Neural cell (in vitro differentiated cells): Measurements from ENCODE around the gene RAE1. TPM values are rescaled to one million over a fixed set of nuclear protein-coding genes. Genes with fewer than 3 reads are reported as not detected.

Source experiments
- H2AFZ ChIP-seq: fragments of 200-600, 300-800 bp; sonication (generic), shearing (Covaris generic); 2 replicates; pipeline ENCODE4 v1.6.0; 2014; ENCODE audit warnings: low read depth, mild to moderate bottlenecking, antibody characterized with exemption, low read length, moderate library complexity
- H3F3A ChIP-seq: fragments of 200-600 bp; shearing (Covaris generic); 2 replicates; pipeline ENCODE4 v1.6.1; 2016; ENCODE audit warnings: mild to moderate bottlenecking, moderate library complexity, mixed read lengths, antibody characterized with exemption, low read length; ENCODE audit not compliant: insufficient read depth, poor library complexity, severe bottlenecking
- H3K27ac ChIP-seq: fragments of 200-600, 300-800 bp; sonication (generic), shearing (Covaris generic); 2 replicates; pipeline ENCODE4 v1.5.1; 2014; ENCODE audit warnings: mild to moderate bottlenecking, low read length, moderate library complexity
- H3K27me3 ChIP-seq: fragments of 300-800, 200-600 bp; sonication (generic), shearing (Covaris generic); 2 replicates; pipeline ENCODE4 v1.6.0; 2014; ENCODE audit warnings: mild to moderate bottlenecking, low read depth, low read length, moderate library complexity; ENCODE audit not compliant: insufficient read depth
- H3K36me3 ChIP-seq: fragments of 300-800, 200-600 bp; sonication (generic), shearing (Covaris generic); 2 replicates; pipeline ENCODE4 v1.5.1; 2014; ENCODE audit warnings: mild to moderate bottlenecking, antibody characterized with exemption, low read length, moderate library complexity; ENCODE audit not compliant: insufficient read depth
- H3K4me2 ChIP-seq: fragments of 300-800, 200-600 bp; sonication (generic), shearing (Covaris generic); 2 replicates; pipeline ENCODE4 v1.6.0; 2014; ENCODE audit warnings: mild to moderate bottlenecking, low read length
- H3K4me3 ChIP-seq: fragments of 300-800, 200-600 bp; sonication (generic), shearing (Covaris generic); 2 replicates; pipeline ENCODE4 v1.5.1; 2014; ENCODE audit warnings: mild to moderate bottlenecking, low read length, moderate library complexity
- H3K79me2 ChIP-seq: fragments of 200-600 bp; shearing (Covaris generic); replicated peaks from 2 replicates; pipeline ENCODE4 v1.6.0; 2014; ENCODE audit warnings: mild to moderate bottlenecking, low read length, moderate library complexity; ENCODE audit not compliant: insufficient read depth
- H3K9ac ChIP-seq: fragments of 300-800, 200-600 bp; sonication (generic), shearing (Covaris generic); 2 replicates; pipeline ENCODE4 v1.6.1; 2016; ENCODE audit warnings: mild to moderate bottlenecking, low read length, mixed read lengths
- H3K9me2 ChIP-seq: fragments of 200-600 bp; shearing (Covaris generic); 2 replicates; pipeline ENCODE4 v1.6.1; 2016; ENCODE audit warnings: mild to moderate bottlenecking, low read length, mixed read lengths; ENCODE audit not compliant: insufficient read depth
- H3K9me3 ChIP-seq: fragments of 200-600, 300-800 bp; sonication (generic), shearing (Covaris generic); 2 replicates; pipeline ENCODE4 v1.6.1; 2016; ENCODE audit warnings: mild to moderate bottlenecking, mixed run types, low read length, moderate library complexity, mixed read lengths
- H4K20me1 ChIP-seq: fragments of 200-600 bp; shearing (Covaris generic); 2 replicates; pipeline ENCODE4 v1.6.1; 2016; ENCODE audit warnings: mild to moderate bottlenecking, mixed run types; ENCODE audit not compliant: insufficient read depth
- EP300 ChIP-seq: fragments of 450-650 bp; conservative IDR thresholded peaks from 2 replicates; pipeline ENCODE4 v1.6.1; 2014; ENCODE audit warnings: antibody characterized with exemption, mild to moderate bottlenecking, moderate library complexity; ENCODE audit not compliant: poor library complexity, severe bottlenecking
- EZH2 ChIP-seq: fragments of 200-600, 300-800 bp; shearing (Covaris generic), sonication (generic); IDR thresholded peaks from 2 replicates; pipeline ENCODE4 v1.6.1; 2014; ENCODE audit warnings: antibody characterized with exemption, low read length, borderline replicate concordance, mild to moderate bottlenecking; ENCODE audit not compliant: insufficient read depth, poor library complexity, severe bottlenecking
- MXI1 ChIP-seq: fragments of 450-650 bp; conservative IDR thresholded peaks from 2 replicates; pipeline ENCODE4 v1.6.1; 2014; ENCODE audit warnings: antibody characterized with exemption, mild to moderate bottlenecking; ENCODE audit not compliant: poor library complexity, severe bottlenecking
- POLR2AphosphoS5 ChIP-seq: IDR thresholded peaks from 2 replicates; pipeline ENCODE4 v1.6.1; 2012
- RAD21 ChIP-seq: fragments of 450-650 bp; conservative IDR thresholded peaks from 2 replicates; pipeline ENCODE4 v1.6.1; 2014; ENCODE audit warnings: antibody characterized with exemption, mild to moderate bottlenecking, moderate library complexity
- REST ChIP-seq: IDR thresholded peaks from 2 replicates; pipeline ENCODE4 v1.6.1; 2012; ENCODE audit warnings: borderline replicate concordance
- SMC3 ChIP-seq: fragments of 450-650 bp; conservative IDR thresholded peaks from 2 replicates; pipeline ENCODE4 v1.6.1; 2014; ENCODE audit warnings: antibody characterized with exemption, mild to moderate bottlenecking, moderate library complexity; ENCODE audit not compliant: poor library complexity
- TAF1 ChIP-seq: IDR thresholded peaks from 2 replicates; pipeline ENCODE4 v1.6.1; 2012; ENCODE audit warnings: low read depth
- polyA plus RNA-seq: library from polyadenylated mRNA; depleted of rRNA; stranded (reverse); fragments of >200 nt; gene quantifications from 2 replicates; pipeline ENCODE4 v1.2.3, GENCODE V29; 2014
- TF ChIP-seq, protein P1 (sequence below): fragments of 450-650 bp; IDR thresholded peaks from 2 replicates; pipeline ENCODE4 v1.5.1; 2014; ENCODE audit warnings: antibody characterized with exemption, mild to moderate bottlenecking, moderate library complexity; ENCODE audit not compliant: poor library complexity, severe bottlenecking

The RAE1 gene
- polyA plus RNA-seq, 1 donor from 2014 or later = 134 TPM

DNA sequence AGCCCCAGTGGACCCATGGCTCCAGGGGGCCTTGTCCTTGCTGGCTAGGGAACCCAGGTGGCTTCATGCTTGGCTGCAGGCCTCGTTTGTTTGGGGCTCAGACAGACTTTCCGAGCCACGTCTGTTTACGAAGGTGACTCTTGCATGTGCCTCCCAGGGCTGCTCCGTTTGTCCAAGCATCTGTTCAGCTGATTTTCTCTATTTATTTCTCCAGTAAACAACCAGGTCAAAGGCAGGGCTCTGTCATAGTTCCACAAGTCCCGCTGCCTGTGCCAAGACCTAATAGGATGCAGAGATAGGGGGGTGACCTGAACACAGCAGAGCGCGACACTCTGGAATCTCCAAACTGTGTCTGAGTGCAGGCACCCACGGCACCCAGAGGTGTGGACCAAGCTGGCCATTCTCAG, 34.3 kb upstream of the RAE1 start:
- Histone ChIP-seq H3K36me3 (no peaks in the 10 kb centered on the region), H3K27me3 (no peaks in the 10 kb centered on the region), H3K9me3 (no peaks in the 10 kb centered on the region), H3K4me3 (no peak overlapping the region), H3K27ac (no peak overlapping the region), H4K20me1 (no peaks in the 10 kb centered on the region), H3K9me2 (no peaks in the 10 kb centered on the region), H3K4me2 (no peak overlapping the region), H2AFZ (no peak overlapping the region), H3K79me2 (no peaks in the 10 kb centered on the region), H3K9ac (no peak overlapping the region), H3F3A (no peaks in the 10 kb centered on the region)
- TF ChIP-seq TAF1 = no peak
- no peak for TF ChIP-seq MXI1
- no peak for TF ChIP-seq SMC3
- no peak for TF ChIP-seq EP300
- no peak for TF ChIP-seq POLR2AphosphoS5

GRCh38 chr20:57317316-57317788, 33.7 kb upstream of the RAE1 start:
- Histone ChIP-seq H2AFZ (no peak overlapping the region), H3K27ac (no peak overlapping the region), H3K27me3 (no peaks in the 10 kb centered on the region), H3K4me3 (no peak overlapping the region), H3K9ac (no peak overlapping the region), H3K4me2 (no peak overlapping the region), H3K36me3 (no peaks in the 10 kb centered on the region), H3F3A (no peaks in the 10 kb centered on the region), H3K9me3 (no peaks in the 10 kb centered on the region), H3K79me2 (no peaks in the 10 kb centered on the region), H3K9me2 (no peaks in the 10 kb centered on the region), H4K20me1 (no peaks in the 10 kb centered on the region)
- TF ChIP-seq MXI1 = no peak
- no peak for TF ChIP-seq POLR2AphosphoS5
- TF ChIP-seq TAF1 = no peak
- no peak for TF ChIP-seq REST

DNA sequence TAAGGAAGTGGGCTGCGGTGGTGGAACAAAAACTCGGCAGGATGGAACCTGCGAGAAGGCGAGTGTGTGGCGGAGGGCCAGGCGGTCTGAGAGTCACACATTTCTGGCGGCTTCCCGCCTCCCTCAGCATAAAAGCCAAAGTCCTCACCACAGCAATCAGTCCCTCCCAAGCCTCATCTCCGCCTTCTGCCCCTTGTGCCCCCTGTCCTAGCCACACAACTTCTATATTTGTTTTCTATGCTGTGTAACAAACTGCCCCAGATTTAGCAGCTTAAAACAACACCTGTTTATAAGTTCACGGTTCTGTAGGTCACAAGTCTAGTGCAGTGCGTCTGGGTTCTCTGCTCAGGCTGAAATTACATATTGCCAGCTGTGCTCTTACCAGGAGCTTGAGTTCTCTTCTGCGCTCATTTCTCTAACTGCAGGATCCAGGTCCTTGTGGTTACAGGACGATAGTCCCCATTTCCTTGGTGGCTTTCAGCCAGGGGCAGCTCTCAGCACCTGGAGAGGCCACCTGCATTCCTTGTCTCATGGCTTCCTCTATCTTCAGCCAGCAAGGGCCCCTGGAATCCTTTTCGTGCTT, 33.2 kb upstream of the RAE1 start:
- no peak for TF ChIP-seq POLR2AphosphoS5
- TF ChIP-seq SMC3 = no peak
- no peak for TF ChIP-seq TAF1
- TF ChIP-seq RAD21 = no peak
- TF ChIP-seq, protein P1, sequence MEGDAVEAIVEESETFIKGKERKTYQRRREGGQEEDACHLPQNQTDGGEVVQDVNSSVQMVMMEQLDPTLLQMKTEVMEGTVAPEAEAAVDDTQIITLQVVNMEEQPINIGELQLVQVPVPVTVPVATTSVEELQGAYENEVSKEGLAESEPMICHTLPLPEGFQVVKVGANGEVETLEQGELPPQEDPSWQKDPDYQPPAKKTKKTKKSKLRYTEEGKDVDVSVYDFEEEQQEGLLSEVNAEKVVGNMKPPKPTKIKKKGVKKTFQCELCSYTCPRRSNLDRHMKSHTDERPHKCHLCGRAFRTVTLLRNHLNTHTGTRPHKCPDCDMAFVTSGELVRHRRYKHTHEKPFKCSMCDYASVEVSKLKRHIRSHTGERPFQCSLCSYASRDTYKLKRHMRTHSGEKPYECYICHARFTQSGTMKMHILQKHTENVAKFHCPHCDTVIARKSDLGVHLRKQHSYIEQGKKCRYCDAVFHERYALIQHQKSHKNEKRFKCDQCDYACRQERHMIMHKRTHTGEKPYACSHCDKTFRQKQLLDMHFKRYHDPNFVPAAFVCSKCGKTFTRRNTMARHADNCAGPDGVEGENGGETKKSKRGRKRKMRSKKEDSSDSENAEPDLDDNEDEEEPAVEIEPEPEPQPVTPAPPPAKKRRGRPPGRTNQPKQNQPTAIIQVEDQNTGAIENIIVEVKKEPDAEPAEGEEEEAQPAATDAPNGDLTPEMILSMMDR = no peak
- no peak for TF ChIP-seq EP300
- TF ChIP-seq REST = no peak
- no peak for TF ChIP-seq MXI1
- no peak for TF ChIP-seq EZH2
- no peak overlapping the region for H3K27ac ChIP-seq
- no peak overlapping the region for H2AFZ ChIP-seq
- no peak overlapping the region for H3K9ac ChIP-seq
- no peaks in the 10 kb centered on the region for H3K9me3 ChIP-seq
- H3K79me2 ChIP-seq = no peaks in the 10 kb centered on the region
- H3K27me3 ChIP-seq = no peaks in the 10 kb centered on the region
- no peak overlapping the region for H3K4me2 ChIP-seq
- no peaks in the 10 kb centered on the region for H3K9me2 ChIP-seq
- no peaks in the 10 kb centered on the region for H4K20me1 ChIP-seq
- no peaks in the 10 kb centered on the region for H3F3A ChIP-seq
- H3K36me3 ChIP-seq = no peaks in the 10 kb centered on the region
- no peak overlapping the region for H3K4me3 ChIP-seq
